Activated T-helper 17 cell treated with anti-CD3 and anti-CD28 coated beads, Interleukin-2, amount 50 U/mL, for 72 hours (primary cell): ENCODE data around the gene PDK4. TPM values are rescaled to one million over a fixed set of nuclear protein-coding genes. Genes with fewer than 3 reads are reported as not detected.
"Not testable (repeated sequence)": the region's sequence is repeated elsewhere in the genome, so short reads cannot be mapped to it uniquely, and the experiment has no call there.

Experiments used
- ATAC-seq: fragments of 150-1000 bp; cut with Tn5 transposase; replicated peaks from 2 replicates; pipeline ENCODE4 v1.10.0; 2021; ENCODE audit warnings: mild to moderate bottlenecking, moderate library complexity
- H3K27ac Mint-ChIP-seq: one replicate; pipeline ENCODE4 v1.8.0; 2022; ENCODE audit warnings: mixed read lengths
- H3K27me3 Mint-ChIP-seq: one replicate; pipeline ENCODE4 v1.8.0; 2022; ENCODE audit warnings: mixed read lengths
- H3K36me3 Mint-ChIP-seq: one replicate; pipeline ENCODE4 v1.8.0; 2022; ENCODE audit warnings: low read depth, mild to moderate bottlenecking, mixed read lengths
- H3K4me1 Mint-ChIP-seq: one replicate; pipeline ENCODE4 v1.8.0; 2022; ENCODE audit warnings: mixed read lengths
- H3K4me3 Mint-ChIP-seq: one replicate; pipeline ENCODE4 v1.8.0; 2022; ENCODE audit warnings: mild to moderate bottlenecking, mixed read lengths
- H3K9me3 Mint-ChIP-seq: one replicate; pipeline ENCODE4 v1.8.0; 2022; ENCODE audit warnings: mixed read lengths
- total RNA-seq, 2 donors: library from RNA; stranded (reverse); gene quantifications; one replicate each; pipeline ENCODE4 v1.2.3, GENCODE V29; 2022

The PDK4 gene
- total RNA-seq, 2 donors from 2014 or later: not detected

DNA sequence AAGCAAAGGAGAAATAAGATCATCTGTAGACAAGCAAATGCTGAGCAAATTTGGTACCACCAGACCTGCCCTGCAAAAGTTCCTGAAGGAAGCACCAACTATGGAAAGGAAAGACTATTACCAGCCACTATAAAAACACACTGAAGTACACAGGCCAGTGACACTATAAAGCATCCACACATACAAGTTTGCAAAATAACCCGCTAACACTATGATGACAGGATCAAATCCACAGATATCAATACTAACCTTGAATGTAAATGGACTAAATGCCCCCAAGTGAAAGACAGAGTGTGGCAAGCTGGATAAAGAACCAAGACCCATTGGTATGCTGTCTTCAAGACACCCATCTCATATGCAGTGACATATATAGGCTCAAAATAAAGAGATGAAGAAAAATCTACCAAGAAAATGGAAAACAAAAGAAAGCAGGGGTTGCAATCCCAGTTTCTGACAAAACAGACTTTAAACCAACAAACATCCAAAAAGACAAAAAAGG lies 18.2 kb upstream of the PDK4 start:
- peaks cover 11% of the 10 kb centered on the region for H3K27me3 Mint-ChIP-seq
- no peaks in the 10 kb centered on the region for H3K4me1 Mint-ChIP-seq
- no peak overlapping the region for H3K27ac Mint-ChIP-seq
- peaks cover 6% of the 10 kb centered on the region for H3K9me3 Mint-ChIP-seq
- no peaks in the 10 kb centered on the region for H3K36me3 Mint-ChIP-seq
- no peak overlapping the region for H3K4me3 Mint-ChIP-seq
- ATAC-seq: no peak

DNA sequence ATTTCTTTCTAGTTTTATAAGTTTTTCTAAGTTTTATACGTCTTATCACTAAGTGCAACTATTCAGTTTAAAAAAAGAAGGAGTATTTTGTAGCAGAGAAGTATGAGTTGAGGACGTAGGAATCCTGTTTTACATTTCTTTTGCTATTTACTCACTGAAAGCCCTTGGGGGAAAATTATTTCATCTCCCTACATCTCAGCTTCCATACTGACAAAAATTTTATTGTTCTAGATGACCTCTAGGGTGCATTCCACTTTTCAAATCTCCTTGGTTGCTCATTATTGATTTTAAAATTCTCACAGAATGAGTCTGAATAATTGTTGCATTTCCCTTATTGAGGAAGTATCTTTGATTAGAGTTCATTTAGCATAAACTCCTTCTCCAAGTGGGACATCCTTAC lies 14.9 kb upstream of the PDK4 start:
- Mint-ChIP-seq H3K4me1 (no peaks in the 10 kb centered on the region), H3K9me3 (peaks cover 8% of the 10 kb centered on the region), H3K27ac (no peak overlapping the region), H3K27me3 (peaks cover 14% of the 10 kb centered on the region), H3K4me3 (no peak overlapping the region), H3K36me3 (no peaks in the 10 kb centered on the region)
- ATAC-seq: no peak

DNA sequence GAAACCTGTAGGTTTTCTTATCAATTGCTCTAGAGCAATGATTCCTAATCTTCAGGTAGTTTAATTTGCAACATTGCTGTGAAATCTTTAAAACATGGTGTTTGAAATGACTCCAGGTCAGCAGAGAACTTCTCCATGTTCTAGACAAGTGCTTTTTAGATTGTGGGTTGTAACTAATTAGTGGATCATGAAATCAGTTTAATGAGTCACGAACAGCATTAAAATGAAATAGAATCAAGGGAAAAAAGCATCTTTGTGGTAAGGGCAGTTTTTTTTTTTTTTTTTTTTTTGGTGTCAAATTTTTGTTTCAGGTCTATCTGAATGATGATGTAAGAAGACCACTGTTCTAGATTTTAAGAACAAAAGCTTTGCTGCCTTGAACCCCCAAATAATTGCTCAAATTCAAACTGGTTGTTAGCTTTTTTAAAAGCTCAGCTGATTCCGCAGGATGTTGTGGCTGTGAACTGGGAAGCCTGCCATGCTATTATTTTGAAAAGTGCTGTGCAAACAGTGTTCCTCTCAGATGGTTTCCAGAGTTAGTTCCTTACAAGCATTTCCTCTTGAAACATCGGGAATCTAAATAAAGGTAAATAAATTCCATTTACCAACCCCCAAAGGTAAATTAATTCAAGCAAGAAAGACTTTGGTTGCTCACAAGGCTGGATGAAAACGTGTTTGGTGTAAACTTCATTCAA lies 13.1 kb upstream of the PDK4 start:
- Mint-ChIP-seq H3K4me3 (no peak overlapping the region), H3K9me3 (peaks cover 4% of the 10 kb centered on the region), H3K36me3 (no peaks in the 10 kb centered on the region), H3K27ac (no peak overlapping the region), H3K4me1 (no peaks in the 10 kb centered on the region), H3K27me3 (peaks cover 14% of the 10 kb centered on the region)
- ATAC-seq: no peak

DNA sequence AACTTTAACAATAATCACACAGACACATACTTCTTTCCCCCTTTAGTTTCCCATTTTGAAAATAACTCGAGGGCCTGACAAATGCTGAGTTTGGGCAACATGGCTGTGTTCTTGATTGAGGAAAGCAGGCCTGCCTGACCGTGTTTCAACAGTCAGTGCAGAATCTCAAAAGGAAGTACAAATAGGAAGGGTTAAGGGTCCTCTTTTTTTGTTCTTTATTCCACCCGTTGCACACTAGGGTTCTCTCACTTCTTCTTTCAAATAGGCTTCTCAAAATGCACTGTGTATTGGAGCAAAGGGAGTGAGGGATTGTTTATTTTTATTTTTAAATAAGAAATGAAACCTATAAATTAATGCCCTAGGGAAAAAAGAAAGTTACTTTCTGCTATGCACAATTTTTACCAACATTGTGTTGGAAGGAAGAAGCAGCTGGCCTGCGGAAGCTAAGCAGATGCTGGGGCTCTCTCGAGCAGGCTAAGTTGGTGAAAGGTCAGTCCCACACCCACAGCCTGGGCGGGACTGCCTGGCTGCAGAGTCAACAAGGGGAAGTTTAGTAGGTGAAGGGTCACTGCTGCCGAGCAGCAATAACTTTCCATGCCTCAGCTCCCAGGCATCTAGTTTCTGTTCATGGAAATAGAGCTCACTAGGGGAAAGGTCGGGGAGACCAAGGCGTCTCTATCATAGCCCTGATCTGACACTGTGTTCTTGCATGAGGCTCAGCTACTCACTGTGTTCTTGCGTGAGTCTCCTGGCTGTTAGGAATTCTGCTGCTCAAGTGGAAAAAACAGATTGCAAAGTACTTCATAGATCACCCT lies 12.2 kb upstream of the PDK4 start:
- peaks cover 14% of the 10 kb centered on the region for H3K27me3 Mint-ChIP-seq
- H3K36me3 Mint-ChIP-seq: no peaks in the 10 kb centered on the region
- peaks cover 4% of the 10 kb centered on the region for H3K9me3 Mint-ChIP-seq
- no peak overlapping the region for H3K27ac Mint-ChIP-seq
- H3K4me1 Mint-ChIP-seq: no peaks in the 10 kb centered on the region
- no peak for ATAC-seq
- no peak overlapping the region for H3K4me3 Mint-ChIP-seq

DNA sequence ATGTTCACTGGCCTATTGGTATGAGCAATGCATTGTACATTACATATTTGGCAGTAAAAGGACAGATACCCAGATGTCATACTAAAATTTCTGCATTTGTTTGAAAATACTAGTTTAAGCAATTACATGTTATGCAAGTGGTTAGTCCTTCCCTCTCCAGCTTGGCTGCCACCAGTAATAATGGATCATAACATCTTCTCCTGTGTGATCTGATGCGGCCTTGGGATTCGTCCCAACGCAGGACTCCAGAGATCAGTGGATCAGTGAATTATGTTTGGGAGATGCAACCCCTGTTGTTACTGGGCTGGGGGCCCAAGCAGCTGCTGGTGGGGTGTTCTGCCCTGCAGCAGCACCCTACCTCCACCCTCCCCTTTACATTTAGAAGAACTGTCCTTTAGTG lies 11.2 kb upstream of the PDK4 start:
- Mint-ChIP-seq H3K9me3 (peaks cover 4% of the 10 kb centered on the region), H3K4me3 (no peak overlapping the region), H3K36me3 (no peaks in the 10 kb centered on the region), H3K27me3 (peaks cover 14% of the 10 kb centered on the region), H3K4me1 (no peaks in the 10 kb centered on the region), H3K27ac (no peak overlapping the region)
- ATAC-seq: no peak

DNA sequence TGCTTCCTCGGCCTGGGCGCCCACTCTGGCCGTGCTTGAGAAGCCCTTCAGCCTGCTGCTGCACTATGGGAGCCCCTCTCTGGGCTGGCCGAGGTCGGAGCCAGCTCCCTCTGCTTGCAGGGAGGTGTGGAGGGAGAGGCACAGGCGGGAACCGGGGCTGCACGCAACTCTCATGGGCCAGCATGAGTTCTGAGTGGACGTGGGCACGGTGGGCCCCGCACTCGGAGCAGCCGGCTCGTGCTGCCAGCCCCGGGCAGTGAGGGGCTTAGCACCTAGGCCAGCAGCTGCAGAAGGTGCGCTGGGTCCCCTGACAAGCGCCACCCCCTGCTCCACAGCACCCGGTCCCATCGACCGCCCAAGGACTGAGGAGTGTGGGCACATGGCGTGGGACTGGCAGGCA lies 9.0 kb upstream of the PDK4 start:
- H3K9me3 Mint-ChIP-seq: peaks cover 4% of the 10 kb centered on the region
- no peak overlapping the region for H3K4me3 Mint-ChIP-seq
- no peak overlapping the region for H3K27ac Mint-ChIP-seq
- H3K27me3 Mint-ChIP-seq: peaks cover 7% of the 10 kb centered on the region
- no peaks in the 10 kb centered on the region for H3K36me3 Mint-ChIP-seq
- ATAC-seq: no peak
- H3K4me1 Mint-ChIP-seq: no peaks in the 10 kb centered on the region

DNA sequence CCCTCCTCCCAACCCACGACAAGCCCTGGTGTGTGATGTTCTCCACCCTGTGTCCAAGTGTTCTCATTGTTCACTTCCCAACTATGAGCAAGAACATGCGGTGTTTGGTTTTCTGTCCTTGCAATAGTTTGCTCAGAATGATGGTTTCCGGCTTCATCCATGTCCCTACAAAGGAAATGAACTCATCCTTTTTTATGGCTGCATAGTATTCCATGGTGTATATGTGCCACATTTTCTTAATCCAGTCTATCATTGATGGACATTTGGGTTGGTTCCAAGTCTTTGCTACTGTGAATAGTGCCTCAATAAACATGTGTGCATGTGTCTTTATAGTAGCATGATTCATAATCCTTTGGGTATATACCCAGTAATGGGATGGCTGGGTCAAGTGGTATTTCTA lies 8.5 kb upstream of the PDK4 start:
- not testable (repeated sequence) for H3K27ac Mint-ChIP-seq, H3K4me1 Mint-ChIP-seq, ATAC-seq, H3K36me3 Mint-ChIP-seq, H3K4me3 Mint-ChIP-seq, H3K9me3 Mint-ChIP-seq, H3K27me3 Mint-ChIP-seq

DNA sequence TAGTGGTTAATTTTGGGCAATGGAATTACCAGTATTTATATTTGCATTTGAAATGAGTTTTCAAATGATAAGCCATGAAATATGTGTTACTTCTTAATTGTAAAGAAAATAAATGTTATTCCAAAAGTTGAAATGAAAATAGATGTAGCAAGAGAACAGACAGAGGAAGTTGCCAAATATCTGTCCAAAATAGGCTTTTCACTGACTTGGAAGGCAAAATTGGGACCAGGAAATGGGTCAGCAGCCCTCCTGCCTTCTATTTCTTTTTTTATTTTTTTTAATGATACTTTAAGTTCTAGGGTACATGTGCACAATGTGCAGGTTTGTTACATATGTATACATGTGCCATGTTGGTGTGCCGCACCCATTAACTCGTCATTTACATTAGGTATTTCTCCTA lies 8.1 kb upstream of the PDK4 start:
- H3K9me3 Mint-ChIP-seq, H3K27me3 Mint-ChIP-seq, ATAC-seq, H3K4me1 Mint-ChIP-seq, H3K4me3 Mint-ChIP-seq, H3K27ac Mint-ChIP-seq, H3K36me3 Mint-ChIP-seq: not testable (repeated sequence)

DNA sequence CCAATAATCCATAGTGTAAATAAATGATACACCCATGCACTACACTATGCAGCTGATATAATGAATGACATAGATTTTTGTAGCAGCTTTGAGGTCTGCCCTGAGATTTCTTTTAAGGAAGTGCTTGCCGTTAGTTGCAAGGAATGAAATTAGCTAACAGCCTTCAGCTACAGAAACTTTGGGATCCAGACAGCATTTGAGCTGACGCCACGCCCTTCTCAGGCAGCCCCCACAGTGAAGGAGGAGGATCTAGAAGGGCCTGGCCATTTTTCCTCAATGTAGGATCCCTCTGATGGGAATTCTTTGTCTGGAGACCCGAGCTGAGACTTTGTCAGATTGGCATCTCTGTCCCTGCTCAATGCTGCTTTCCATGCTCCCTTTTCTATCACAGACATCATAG lies 6.1 kb upstream of the PDK4 start:
- ATAC-seq: no peak
- peaks cover 4% of the 10 kb centered on the region for H3K9me3 Mint-ChIP-seq
- H3K27me3 Mint-ChIP-seq: peaks cover 14% of the 10 kb centered on the region
- no peaks in the 10 kb centered on the region for H3K4me1 Mint-ChIP-seq
- H3K27ac Mint-ChIP-seq: no peak overlapping the region
- no peak overlapping the region for H3K4me3 Mint-ChIP-seq
- no peaks in the 10 kb centered on the region for H3K36me3 Mint-ChIP-seq

DNA sequence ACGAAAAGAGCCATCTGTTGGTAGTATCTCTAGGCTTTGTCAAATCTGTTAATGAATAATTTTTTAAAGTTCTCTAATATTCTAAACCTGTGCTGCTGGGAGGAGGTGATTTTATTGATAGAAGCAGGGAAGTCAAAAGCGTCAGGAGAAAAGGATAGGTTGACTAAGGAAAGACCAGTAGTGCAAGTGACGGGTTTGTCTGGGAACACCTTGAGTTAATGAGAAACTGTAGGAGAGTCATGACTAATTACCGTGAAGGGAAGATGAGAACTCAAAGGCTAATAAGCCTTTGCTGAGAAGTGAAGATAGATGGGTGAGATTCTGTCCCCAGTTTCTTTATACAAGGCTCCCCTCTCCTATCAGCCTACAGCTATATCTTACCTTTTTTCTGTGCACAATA lies 5.0 kb upstream of the PDK4 start:
- H3K27me3 Mint-ChIP-seq: peaks cover 15% of the 10 kb centered on the region
- no peak overlapping the region for H3K27ac Mint-ChIP-seq
- H3K4me3 Mint-ChIP-seq: no peak overlapping the region
- H3K4me1 Mint-ChIP-seq: no peaks in the 10 kb centered on the region
- peaks cover 2% of the 10 kb centered on the region for H3K9me3 Mint-ChIP-seq
- no peaks in the 10 kb centered on the region for H3K36me3 Mint-ChIP-seq
- no peak for ATAC-seq

DNA sequence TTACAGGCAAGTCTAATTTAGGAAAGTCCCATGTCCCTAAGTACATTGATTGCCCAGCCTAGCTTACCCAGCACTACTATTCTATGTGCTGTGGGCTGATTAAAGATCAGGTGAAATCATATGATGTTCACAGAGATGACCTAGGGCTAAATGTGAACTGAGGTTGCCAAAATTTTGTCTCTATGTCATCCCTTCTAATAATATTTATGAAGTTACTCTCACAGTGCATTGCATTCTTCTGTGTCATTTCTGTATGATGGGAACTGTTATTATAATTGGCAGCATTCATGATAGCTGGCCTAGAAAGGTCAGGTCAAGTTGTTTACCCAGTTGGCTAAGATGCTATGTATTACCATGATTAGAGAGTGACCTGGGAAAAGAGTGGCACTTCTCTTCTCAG lies 2.8 kb upstream of the PDK4 start:
- H3K27ac Mint-ChIP-seq: no peak overlapping the region

DNA sequence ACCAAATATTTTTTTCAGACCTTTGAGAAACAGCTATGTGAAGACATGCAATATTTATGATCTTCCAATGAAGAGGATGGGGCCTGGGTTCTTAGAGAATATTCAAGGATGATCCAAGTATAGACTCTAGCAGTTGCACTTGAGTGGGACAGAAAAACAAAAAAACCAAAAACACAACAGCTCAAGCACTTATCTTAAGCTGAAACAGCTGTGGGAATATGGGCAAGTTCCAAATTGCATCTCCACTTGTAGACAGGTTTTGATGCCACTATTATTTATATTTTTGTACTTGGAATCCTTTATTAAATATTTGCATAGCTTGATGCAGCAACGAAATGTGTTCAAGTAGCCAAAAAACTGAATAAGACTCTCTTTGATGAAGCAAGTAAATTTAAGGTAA lies 2.2 kb upstream of the PDK4 start:
- Mint-ChIP-seq H3K4me3 (no peak overlapping the region), H3K36me3 (no peaks in the 10 kb centered on the region), H3K9me3 (no peaks in the 10 kb centered on the region), H3K4me1 (no peaks in the 10 kb centered on the region), H3K27me3 (peaks cover 21% of the 10 kb centered on the region), H3K27ac (no peak overlapping the region)
- ATAC-seq: no peak

More for the DNA sequence above, 2.8 kb upstream of the PDK4 start:
- Mint-ChIP-seq H3K4me3 (no peak overlapping the region), H3K36me3 (no peaks in the 10 kb centered on the region), H3K9me3 (no peaks in the 10 kb centered on the region), H3K27me3 (peaks cover 21% of the 10 kb centered on the region), H3K4me1 (no peaks in the 10 kb centered on the region)
- ATAC-seq: no peak

DNA sequence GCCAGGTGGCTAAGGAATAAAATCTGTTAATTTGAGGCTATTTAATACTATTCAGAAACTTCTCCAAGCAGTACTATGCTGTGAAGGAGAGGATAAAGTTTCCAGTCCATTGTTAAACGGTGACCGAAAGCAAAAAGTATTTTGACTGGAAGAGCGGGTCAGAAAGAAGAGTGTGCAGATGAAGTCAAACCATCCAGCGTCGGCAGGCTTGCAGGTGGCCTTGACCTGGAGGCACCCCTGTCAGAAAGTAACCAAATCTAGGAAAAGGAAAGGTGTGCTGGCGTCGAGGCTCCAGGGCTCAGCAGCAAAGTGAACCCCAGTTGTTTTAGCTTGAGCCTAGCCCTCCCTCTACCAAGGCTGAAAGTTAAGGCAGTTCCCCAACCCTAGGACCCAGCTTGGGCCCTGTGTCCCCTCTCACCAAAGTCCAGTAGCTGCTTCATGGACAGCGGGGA lies 544 bp downstream of the PDK4 start:
- H3K4me3 Mint-ChIP-seq: no peak overlapping the region
- no peaks in the 10 kb centered on the region for H3K9me3 Mint-ChIP-seq
- H3K36me3 Mint-ChIP-seq: no peaks in the 10 kb centered on the region
- H3K27me3 Mint-ChIP-seq: peaks cover 21% of the 10 kb centered on the region
- ATAC-seq: no peak
- H3K27ac Mint-ChIP-seq: no peak overlapping the region
- no peaks in the 10 kb centered on the region for H3K4me1 Mint-ChIP-seq

DNA sequence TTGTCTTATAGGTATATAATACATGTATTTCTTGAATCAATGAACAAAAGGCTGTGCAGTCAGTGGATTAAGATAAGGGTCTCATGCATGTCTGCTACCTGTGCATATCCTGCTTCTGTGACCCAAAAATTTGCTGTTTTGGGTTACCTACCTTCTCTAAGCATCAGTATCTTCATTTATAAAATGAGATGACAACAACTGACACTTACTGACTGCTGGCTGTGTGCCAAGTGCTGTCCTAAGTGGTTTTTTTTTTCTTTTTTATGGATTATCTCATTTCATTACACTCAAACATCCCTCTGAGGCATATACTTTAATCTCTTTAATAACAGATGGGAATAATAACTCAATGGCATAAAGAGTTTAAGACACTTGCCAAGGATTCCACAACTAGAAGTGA lies 2.1 kb downstream of the PDK4 start:
- no peak for ATAC-seq
- Mint-ChIP-seq H3K36me3 (no peaks in the 10 kb centered on the region), H3K27ac (no peak overlapping the region), H3K27me3 (peaks cover 17% of the 10 kb centered on the region), H3K9me3 (no peaks in the 10 kb centered on the region), H3K4me1 (no peaks in the 10 kb centered on the region), H3K4me3 (no peak overlapping the region)

DNA sequence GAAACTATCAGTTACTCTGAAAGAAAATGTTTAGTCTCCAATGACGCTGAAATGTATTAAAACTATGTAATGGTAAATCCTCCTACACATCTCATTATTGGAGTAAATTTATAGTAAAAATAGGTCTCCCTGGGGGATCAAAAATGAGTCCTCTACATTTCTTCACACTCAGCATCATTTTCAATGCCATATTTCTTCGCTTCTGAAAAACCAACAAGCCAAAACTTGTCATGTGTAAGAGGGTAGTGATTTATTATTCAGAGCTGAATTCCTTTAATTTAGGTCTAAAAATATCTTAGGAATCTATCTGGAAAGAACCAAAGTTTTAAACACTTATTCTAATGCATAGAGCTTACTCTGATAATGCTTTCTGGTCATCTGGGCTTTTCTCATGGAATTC lies 3.0 kb downstream of the PDK4 start:
- Mint-ChIP-seq H3K9me3 (no peaks in the 10 kb centered on the region), H3K27ac (no peak overlapping the region), H3K4me1 (no peaks in the 10 kb centered on the region), H3K4me3 (no peak overlapping the region), H3K36me3 (no peaks in the 10 kb centered on the region), H3K27me3 (peaks cover 15% of the 10 kb centered on the region)
- no peak for ATAC-seq
